Smooth muscle cell (in vitro differentiated cells): Measurements from ENCODE around the gene PAPOLG. TPM values are rescaled to one million over a fixed set of nuclear protein-coding genes. Genes with fewer than 3 reads are reported as not detected.

ENCODE experiments used
- DNase-seq: peaks from one replicate; lab custom pipeline; 2025; ENCODE audit not compliant: unreplicated experiment; lab: John Stamatoyannopoulos, UW
- H2AFZ ChIP-seq: fragments of 200-600 bp; sonication (generic); 2 replicates; pipeline ENCODE4 v1.6.0; 2016; ENCODE audit warnings: antibody characterized with exemption, low read depth, mild to moderate bottlenecking
- H3F3A ChIP-seq: fragments of 200-600 bp; sonication (generic); 2 replicates; pipeline ENCODE4 v1.6.0; 2017; ENCODE audit warnings: antibody characterized with exemption, low read depth
- H3K27ac ChIP-seq: fragments of 200-600 bp; sonication (generic); 2 replicates; pipeline ENCODE4 v1.5.1; 2016; ENCODE audit warnings: low read depth, mild to moderate bottlenecking
- H3K27me3 ChIP-seq: fragments of 200-600 bp; sonication (generic); 2 replicates; pipeline ENCODE4 v1.6.1; 2016; ENCODE audit warnings: low read depth, mild to moderate bottlenecking
- H3K36me3 ChIP-seq: fragments of 200-600 bp; sonication (generic); 2 replicates; pipeline ENCODE4 v1.5.1; 2016; ENCODE audit warnings: low read depth
- H3K4me1 ChIP-seq: fragments of 200-600 bp; sonication (generic); 2 replicates; pipeline ENCODE4 v1.5.1; 2016; ENCODE audit warnings: low read depth
- H3K4me2 ChIP-seq: fragments of 200-600 bp; sonication (generic); 2 replicates; pipeline ENCODE4 v1.6.0; 2016; ENCODE audit warnings: mild to moderate bottlenecking
- H3K4me3 ChIP-seq: fragments of 200-600 bp; sonication (generic); 2 replicates; pipeline ENCODE4 v1.5.1; 2016; ENCODE audit warnings: mild to moderate bottlenecking
- H3K79me2 ChIP-seq: fragments of 200-600 bp; sonication (generic); 2 replicates; pipeline ENCODE4 v1.6.0; 2016; ENCODE audit warnings: low read depth, mild to moderate bottlenecking
- H3K9ac ChIP-seq: fragments of 200-600 bp; sonication (generic); 2 replicates; pipeline ENCODE4 v1.6.0; 2016; ENCODE audit warnings: low read depth
- H3K9me3 ChIP-seq: fragments of 200-600 bp; sonication (generic); replicated peaks from 2 replicates; pipeline ENCODE4 v1.5.1; 2016; ENCODE audit warnings: low read depth
- H4K20me1 ChIP-seq: fragments of 200-600 bp; sonication (generic); 2 replicates; pipeline ENCODE4 v1.6.0; 2016; ENCODE audit warnings: low read depth
- CTCF ChIP-seq: fragments of 200-600 bp; sonication (generic); IDR thresholded peaks from 2 replicates; pipeline ENCODE4 v1.5.1; 2017; ENCODE audit warnings: borderline replicate concordance, mild to moderate bottlenecking, antibody characterized with exemption; ENCODE audit not compliant: insufficient read depth, poor library complexity, severe bottlenecking
- WGBS: methylation state at CpG from one replicate; pipeline ENCODE4 v1.1.7; 2016; ENCODE audit warnings: low lambda C conversion rate; 5-methylcytosine and 5-hydroxymethylcytosine counted together
- polyA plus RNA-seq: library from polyadenylated mRNA; unstranded; fragments of >200 nt; fragmentation: Nextera tagmentation; extraction: Ambion mirVana; gene quantifications from 2 replicates; pipeline ENCODE4 v1.2.1, GENCODE V29; 2016
- total RNA-seq: library from RNA; depleted of rRNA; stranded (reverse); fragments of >200 nt; gene quantifications from 2 replicates; pipeline ENCODE4 v1.2.3, GENCODE V29; 2014

The PAPOLG gene
- total and polyA plus RNA-seq, 2 experiments from 2014 or later = 7.4 to 19.6 TPM

GRCh38 chr2:60834270-60834717 is 78.2 kb downstream of the PAPOLG start:
- 68% methylated on average over 2 of the region's 2 CpGs for WGBS

DNA sequence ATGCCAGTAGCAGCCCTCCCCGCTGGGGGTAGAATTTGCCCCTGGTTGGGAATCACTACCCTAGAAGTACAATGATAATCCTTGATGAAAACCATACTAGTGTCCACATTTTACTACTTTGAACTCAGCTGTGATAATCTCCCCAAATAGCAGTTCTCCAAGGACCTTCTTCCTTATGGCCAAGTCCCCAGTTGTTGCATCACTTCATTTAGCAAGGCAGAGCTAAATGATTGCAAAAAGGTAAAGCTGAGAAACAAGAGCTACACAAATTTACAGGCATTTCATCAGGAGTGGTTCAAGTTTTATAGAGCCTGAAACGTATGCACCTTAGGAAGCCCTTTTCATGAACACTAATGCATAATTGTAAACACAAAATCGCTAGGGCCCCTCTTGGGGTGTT is 80.4 kb downstream of the PAPOLG start:
- no peaks in the 10 kb centered on the region for H3K36me3 ChIP-seq
- no peaks in the 10 kb centered on the region for H3F3A ChIP-seq
- no peak overlapping the region for H3K9ac ChIP-seq
- H3K9me3 ChIP-seq = no peaks in the 10 kb centered on the region
- H3K4me2 ChIP-seq = no peak overlapping the region
- H3K27me3 ChIP-seq = no peaks in the 10 kb centered on the region
- no peaks in the 10 kb centered on the region for H4K20me1 ChIP-seq
- no peak overlapping the region for H3K27ac ChIP-seq
- TF ChIP-seq CTCF = no peak
- 76% methylated on average over 3 of the region's 3 CpGs for WGBS
- no peak for DNase-seq
- no peak overlapping the region for H2AFZ ChIP-seq
- H3K4me3 ChIP-seq = no peak overlapping the region
- no peaks in the 10 kb centered on the region for H3K4me1 ChIP-seq
- H3K79me2 ChIP-seq = no peaks in the 10 kb centered on the region

More at GRCh38 chr2:60834270-60834717, 78.2 kb downstream of the PAPOLG start:
- H3K27me3 ChIP-seq = no peaks in the 10 kb centered on the region
- no peak overlapping the region for H3K4me3 ChIP-seq
- H3K4me2 ChIP-seq = no peak overlapping the region
- no peak overlapping the region for H3K27ac ChIP-seq
- H3K4me1 ChIP-seq = no peaks in the 10 kb centered on the region
- no peaks in the 10 kb centered on the region for H3K9me3 ChIP-seq
- H3F3A ChIP-seq = no peaks in the 10 kb centered on the region
- H3K9ac ChIP-seq = no peak overlapping the region
- no peaks in the 10 kb centered on the region for H4K20me1 ChIP-seq
- DNase-seq = no peak
- TF ChIP-seq CTCF = no peak
- no peaks in the 10 kb centered on the region for H3K36me3 ChIP-seq
- no peak overlapping the region for H2AFZ ChIP-seq
- no peaks in the 10 kb centered on the region for H3K79me2 ChIP-seq

DNA sequence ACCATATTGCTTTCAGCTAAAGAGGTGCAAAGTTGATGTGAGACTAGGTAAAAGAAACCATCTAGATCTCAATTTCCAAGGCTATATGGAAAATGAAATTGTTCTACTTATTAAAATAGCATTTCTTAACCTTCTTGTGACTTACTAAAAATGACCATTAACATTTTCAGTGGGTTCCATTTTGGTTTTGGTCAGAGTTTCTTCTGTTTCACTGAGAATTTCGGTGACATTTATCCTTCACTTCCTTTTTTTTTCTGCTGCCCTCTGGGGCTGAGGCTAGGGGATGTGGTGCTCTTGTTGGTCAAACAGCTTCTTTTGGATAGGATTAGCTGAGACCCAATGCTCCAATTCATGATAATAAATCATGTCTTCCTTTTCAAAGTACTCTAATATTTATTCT is 81.1 kb downstream of the PAPOLG start:
- H4K20me1 ChIP-seq = no peaks in the 10 kb centered on the region
- no peaks in the 10 kb centered on the region for H3K4me1 ChIP-seq
- H3K79me2 ChIP-seq = no peaks in the 10 kb centered on the region
- no peak for TF ChIP-seq CTCF
- H3K4me3 ChIP-seq = no peak overlapping the region
- H3K27me3 ChIP-seq = no peaks in the 10 kb centered on the region
- WGBS = 73% methylated on average over 1 of the region's 1 CpG
- no peak overlapping the region for H3K9ac ChIP-seq
- H3F3A ChIP-seq = no peaks in the 10 kb centered on the region
- H2AFZ ChIP-seq = no peak overlapping the region
- H3K9me3 ChIP-seq = no peaks in the 10 kb centered on the region
- no peaks in the 10 kb centered on the region for H3K36me3 ChIP-seq
- H3K4me2 ChIP-seq = no peak overlapping the region
- no peak for DNase-seq
- H3K27ac ChIP-seq = no peak overlapping the region

- Histone ChIP-seq H3K4me2 (no peak overlapping the region), H3K9me3 (no peaks in the 10 kb centered on the region), H3F3A (no peaks in the 10 kb centered on the region), H3K36me3 (no peaks in the 10 kb centered on the region), H3K4me3 (no peak overlapping the region), H3K27me3 (no peaks in the 10 kb centered on the region), H3K9ac (no peak overlapping the region), H3K79me2 (no peaks in the 10 kb centered on the region), H3K27ac (no peak overlapping the region), H2AFZ (no peak overlapping the region), H4K20me1 (no peaks in the 10 kb centered on the region), H3K4me1 (no peaks in the 10 kb centered on the region)
- TF ChIP-seq CTCF = no peak
- DNase-seq = no peak
- 66% methylated on average over 3 of the region's 3 CpGs for WGBS
These were observed 82.4 kb downstream of the PAPOLG start for GRCh38 chr2:60838481-60838880.
